ENCODE results near the gene FIG4. TPM values are rescaled to one million over a fixed set of nuclear protein-coding genes. Genes with fewer than 3 reads are reported as not detected.

Gene FIG4
- total RNA-seq, 4 donors from 2014 or later, result 7.9 to 17.5 (median 11.7) TPM

DNA sequence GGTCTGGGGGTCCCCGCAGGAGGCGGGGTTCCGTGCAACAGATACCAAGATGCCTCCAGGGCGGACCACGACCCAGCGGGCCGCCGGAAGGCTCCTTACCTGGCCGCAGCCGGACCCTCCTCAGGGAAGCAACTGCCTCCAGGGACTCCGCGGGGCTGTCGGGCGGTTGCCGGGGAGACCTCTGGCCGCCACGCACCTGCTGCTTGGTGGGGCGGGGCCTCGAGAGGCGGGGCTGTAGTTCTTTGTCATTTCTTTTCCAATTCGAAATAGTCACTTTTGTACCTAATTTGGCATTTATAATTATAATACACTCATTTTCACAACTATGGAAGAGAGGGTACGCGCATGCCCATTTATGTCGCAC, 741 bp upstream of the FIG4 start:
- H3K27me3 ChIP-seq, result no peaks in the 10 kb centered on the region
- under 1% methylated on average over 24 of the region's 24 CpGs for WGBS
- peak overlapping the region; percentile 71 for H3K4me3 ChIP-seq
- no peaks in the 10 kb centered on the region for H3K36me3 ChIP-seq
- H3K9me3 ChIP-seq, result no peaks in the 10 kb centered on the region
- TF ChIP-seq POLR2A (IDR thresholded peaks at IDR 0.05) (no peak), POLR2AphosphoS5 (IDR thresholded peaks at IDR 0.05) (no peak), EP300 (IDR thresholded peaks at IDR 0.05) (no peak)
- TF ChIP-seq, protein P1, sequence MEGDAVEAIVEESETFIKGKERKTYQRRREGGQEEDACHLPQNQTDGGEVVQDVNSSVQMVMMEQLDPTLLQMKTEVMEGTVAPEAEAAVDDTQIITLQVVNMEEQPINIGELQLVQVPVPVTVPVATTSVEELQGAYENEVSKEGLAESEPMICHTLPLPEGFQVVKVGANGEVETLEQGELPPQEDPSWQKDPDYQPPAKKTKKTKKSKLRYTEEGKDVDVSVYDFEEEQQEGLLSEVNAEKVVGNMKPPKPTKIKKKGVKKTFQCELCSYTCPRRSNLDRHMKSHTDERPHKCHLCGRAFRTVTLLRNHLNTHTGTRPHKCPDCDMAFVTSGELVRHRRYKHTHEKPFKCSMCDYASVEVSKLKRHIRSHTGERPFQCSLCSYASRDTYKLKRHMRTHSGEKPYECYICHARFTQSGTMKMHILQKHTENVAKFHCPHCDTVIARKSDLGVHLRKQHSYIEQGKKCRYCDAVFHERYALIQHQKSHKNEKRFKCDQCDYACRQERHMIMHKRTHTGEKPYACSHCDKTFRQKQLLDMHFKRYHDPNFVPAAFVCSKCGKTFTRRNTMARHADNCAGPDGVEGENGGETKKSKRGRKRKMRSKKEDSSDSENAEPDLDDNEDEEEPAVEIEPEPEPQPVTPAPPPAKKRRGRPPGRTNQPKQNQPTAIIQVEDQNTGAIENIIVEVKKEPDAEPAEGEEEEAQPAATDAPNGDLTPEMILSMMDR (IDR thresholded peaks at IDR 0.05), result no peak
- H3K27ac ChIP-seq, result peak overlapping the region; percentile 87
- peaks cover 32% of the 10 kb centered on the region for H3K4me1 ChIP-seq
- peak in 1 of 2 donors; percentile 72 for DNase-seq (ENCODE audit: low spot score in 2 of 2)

DNA sequence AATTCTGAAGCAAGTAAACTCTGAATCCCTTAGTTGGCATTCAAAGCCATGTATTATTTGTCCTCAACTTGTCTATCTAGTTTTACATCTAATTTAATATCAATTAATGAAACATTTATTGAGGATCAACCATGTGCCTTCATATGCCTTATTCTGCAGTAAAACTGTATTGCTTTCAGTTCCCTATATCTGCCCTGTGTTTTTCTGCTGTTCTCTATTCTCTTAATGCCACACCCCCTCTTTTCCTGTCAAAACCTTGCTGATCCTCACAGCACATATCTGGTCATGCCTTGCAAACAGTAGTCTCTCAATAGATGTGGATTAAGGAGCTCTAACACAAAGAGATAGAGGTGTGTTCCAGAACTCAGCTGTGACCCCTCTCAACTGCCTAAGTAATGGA, 2.0 kb downstream of the FIG4 start:
- Histone ChIP-seq H3K36me3 (peaks cover 3% of the 10 kb centered on the region), H3K27ac (no peak overlapping the region), H3K27me3 (no peaks in the 10 kb centered on the region), H3K9me3 (no peaks in the 10 kb centered on the region), H3K4me3 (no peak overlapping the region), H3K4me1 (peaks cover 33% of the 10 kb centered on the region)
- TF ChIP-seq, protein P1 (IDR thresholded peaks at IDR 0.05), result no peak
- no peak for TF ChIP-seq POLR2AphosphoS5 (IDR thresholded peaks at IDR 0.05)
- TF ChIP-seq EP300 (IDR thresholded peaks at IDR 0.05), result no peak
- no peak for DNase-seq (ENCODE audit: low spot score in 2 of 2)

DNA sequence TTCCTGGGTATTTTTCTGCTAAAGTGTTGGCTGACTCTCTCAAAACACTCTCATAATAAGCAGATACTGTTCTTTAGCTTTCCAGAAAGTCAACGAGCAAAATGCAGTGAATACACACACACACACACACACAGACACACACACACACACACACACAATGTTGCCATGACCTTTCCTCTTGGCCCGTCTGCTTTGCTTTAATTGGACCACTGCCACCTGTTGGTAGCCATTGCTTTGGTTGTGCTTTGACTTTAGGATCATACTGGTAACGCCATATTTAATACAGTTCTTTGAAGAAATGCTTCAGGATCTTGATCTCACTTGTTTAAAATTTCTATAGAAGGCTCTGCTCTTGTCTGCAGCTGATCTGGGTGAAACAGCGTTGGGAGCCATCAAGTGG, 4.4 kb downstream of the FIG4 start:
- Histone ChIP-seq H3K4me1 (peaks cover 23% of the 10 kb centered on the region), H3K27ac (no peak overlapping the region), H3K9me3 (no peaks in the 10 kb centered on the region), H3K4me3 (no peak overlapping the region), H3K27me3 (no peaks in the 10 kb centered on the region), H3K36me3 (peaks cover 3% of the 10 kb centered on the region)
- TF ChIP-seq POLR2A (IDR thresholded peaks at IDR 0.05) (no peak), EP300 (IDR thresholded peaks at IDR 0.05) (no peak), POLR2AphosphoS5 (IDR thresholded peaks at IDR 0.05) (no peak)
- TF ChIP-seq, protein P1 (IDR thresholded peaks at IDR 0.05), result no peak
- no peak for DNase-seq (ENCODE audit: low spot score in 2 of 2)
- 75% methylated on average over 4 of the region's 4 CpGs for WGBS

DNA sequence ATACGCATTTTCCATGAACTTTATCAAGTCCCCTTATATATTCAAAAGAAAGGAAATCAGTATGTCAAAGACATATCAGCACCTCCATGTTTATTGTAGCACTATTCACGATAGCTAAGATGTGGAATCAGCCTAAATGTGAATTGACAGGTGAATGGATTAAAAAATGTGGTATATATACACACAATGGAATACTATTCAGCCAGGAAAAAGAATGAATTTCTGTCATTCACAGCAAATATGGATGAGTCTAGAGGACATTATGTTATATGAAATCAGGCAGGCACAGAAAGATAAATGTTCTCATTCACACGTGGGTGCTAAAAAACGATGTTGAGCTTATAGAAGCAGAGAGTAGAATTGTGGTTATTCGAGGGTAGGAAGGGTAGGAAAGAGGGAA, 5.3 kb downstream of the FIG4 start:
- DNase-seq (ENCODE audit: low spot score in 2 of 2), result no peak
- H3K9me3 ChIP-seq, result no peaks in the 10 kb centered on the region
- no peak overlapping the region for H3K4me3 ChIP-seq
- 98% methylated on average over 5 of the region's 5 CpGs for WGBS
- peaks cover 3% of the 10 kb centered on the region for H3K36me3 ChIP-seq
- H3K27ac ChIP-seq, result no peak overlapping the region
- TF ChIP-seq, protein P1 (IDR thresholded peaks at IDR 0.05), result no peak
- H3K4me1 ChIP-seq, result peaks cover 23% of the 10 kb centered on the region
- no peaks in the 10 kb centered on the region for H3K27me3 ChIP-seq

DNA sequence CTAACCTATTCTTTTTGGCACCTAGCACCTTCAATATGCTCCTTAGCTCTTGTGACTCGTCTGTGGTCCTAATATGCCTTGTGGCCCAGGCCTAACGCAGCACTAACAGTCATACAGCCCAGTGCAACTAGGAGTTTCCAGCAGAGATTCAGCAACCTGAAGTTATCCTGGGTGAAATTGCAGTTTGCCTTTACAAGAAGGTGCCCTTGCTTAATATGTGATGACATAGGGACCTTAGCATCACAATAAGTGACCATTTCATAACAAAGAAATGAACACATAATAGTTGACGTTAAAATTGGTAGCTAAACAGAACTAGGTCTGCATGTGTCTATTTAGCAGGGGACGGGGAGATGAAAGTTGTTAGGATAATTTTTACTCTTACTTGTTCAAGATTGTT, 10.1 kb downstream of the FIG4 start:
- no peak overlapping the region for H3K4me3 ChIP-seq
- no peaks in the 10 kb centered on the region for H3K36me3 ChIP-seq
- H3K9me3 ChIP-seq, result no peaks in the 10 kb centered on the region
- DNase-seq (ENCODE audit: low spot score in 2 of 2), result no peak
- WGBS, result 78% methylated on average over 4 of the region's 4 CpGs
- H3K27me3 ChIP-seq, result no peaks in the 10 kb centered on the region
- peaks cover 10% of the 10 kb centered on the region for H3K4me1 ChIP-seq
- no peak for TF ChIP-seq EP300 (IDR thresholded peaks at IDR 0.05)
- TF ChIP-seq POLR2AphosphoS5 (IDR thresholded peaks at IDR 0.05), result no peak
- no peak for TF ChIP-seq POLR2A (IDR thresholded peaks at IDR 0.05)
- TF ChIP-seq, protein P1 (IDR thresholded peaks at IDR 0.05), result no peak
- no peak overlapping the region for H3K27ac ChIP-seq
